HepG2 (cell line): Measurements from ENCODE around the gene POLR1H. TPM values are rescaled to one million over a fixed set of nuclear protein-coding genes. Genes with fewer than 3 reads are reported as not detected.
A peak's percentile ranks its signal among the peaks of the same experiment; 100 is the strongest.

Source experiments
- KLF6 ChIP-seq: IDR thresholded peaks from 2 replicates; pipeline ENCODE4 v1.8.0; 2016; ENCODE audit warnings: missing biosample characterization, missing genetic modification reagents
- RAD21 ChIP-seq: fragments of 450-650 bp; formaldehyde crosslinking; IDR thresholded peaks from 2 replicates; pipeline ENCODE4 v1.5.0; 2020; ENCODE audit warnings: mild to moderate bottlenecking
- TEAD3 ChIP-seq: optimal IDR thresholded peaks from 2 replicates; pipeline ENCODE3; 2016; ENCODE audit warnings: borderline replicate concordance
- THAP11 ChIP-seq: IDR thresholded peaks from 2 replicates; pipeline ENCODE4 v1.6.1; 2016; ENCODE audit warnings: missing biosample characterization, missing genetic modification reagents
- TOE1 ChIP-seq: sonication (generic); formaldehyde crosslinking; IDR thresholded peaks from 2 replicates; pipeline ENCODE4 v1.4.0; 2020; ENCODE audit warnings: mild to moderate bottlenecking, missing genetic modification reagents
- U2AF1 ChIP-seq: fragments of 200-400 bp; formaldehyde crosslinking; optimal IDR thresholded peaks from 2 replicates; pipeline ENCODE3; 2017; ENCODE audit warnings: mild to moderate bottlenecking, low read depth, low read length
- ZNF446 ChIP-seq: sonication (generic); formaldehyde crosslinking; IDR thresholded peaks from 2 replicates; pipeline ENCODE4 v1.5.0; 2020; ENCODE audit warnings: mild to moderate bottlenecking, missing genetic modification reagents
- ZNF546 ChIP-seq: sonication (generic); formaldehyde crosslinking; conservative IDR thresholded peaks from 2 replicates; pipeline ENCODE4 v1.8.1; 2023; ENCODE audit warnings: mild to moderate bottlenecking, missing genetic modification reagents
- ZNF792 ChIP-seq: IDR thresholded peaks from 2 replicates; pipeline ENCODE4 v1.6.1; 2016
- polyA plus RNA-seq, 8 experiments: library from polyadenylated mRNA; depleted of rRNA in 3 of 8; stranded (reverse) in 7 of 8; unstranded in 1 of 8; fragments of >200 nt; fragmentation: Illumina TruSeq in 4 of 8; extraction: Trizol in 4 of 8; gene quantifications; 2 replicates each; pipeline versions ENCODE4 v1.2.1 to v1.2.3, GENCODE V29; 2011 to 2016; ENCODE audit warnings: low read depth in 4 of 8, missing spikeins in 1 of 8, mixed read lengths in 1 of 8; ENCODE audit not compliant: insufficient read depth in 1 of 8
- total RNA-seq, 5 experiments: library from RNA; depleted of rRNA; stranded (reverse); fragments of >200 nt; fragmentation: Illumina TruSeq; extraction: Trizol; gene quantifications; 2 replicates each; pipeline ENCODE4 v1.2.3, GENCODE V29; 2016; ENCODE audit warnings: low read depth in 1 of 5
- TF ChIP-seq, protein P1 (sequence below): sonication (generic); formaldehyde crosslinking; IDR thresholded peaks from 2 replicates; pipeline ENCODE4 v1.4.0; 2020; ENCODE audit warnings: low read depth, missing genetic modification reagents
- TF ChIP-seq, protein P2 (sequence below): sonication (generic); formaldehyde crosslinking; IDR thresholded peaks from 2 replicates; pipeline ENCODE4 v1.8.1; 2022; ENCODE audit warnings: mild to moderate bottlenecking, missing genetic modification reagents
- TF ChIP-seq, protein P3 (sequence below): sonication (generic); formaldehyde crosslinking; IDR thresholded peaks from 2 replicates; pipeline ENCODE4 v1.5.0; 2020; ENCODE audit warnings: mild to moderate bottlenecking, missing genetic modification reagents, moderate library complexity
- TF ChIP-seq, protein P4 (sequence below): sonication (generic); IDR thresholded peaks from 2 replicates; pipeline ENCODE4 v1.6.1; 2016; ENCODE audit warnings: low read depth, borderline replicate concordance
- TF ChIP-seq, protein P5 (sequence below): IDR thresholded peaks from 2 replicates; pipeline ENCODE4 v1.6.1; 2012; ENCODE audit warnings: low read length, improper control_type of control experiment

Gene POLR1H
- total and polyA plus RNA-seq, 2 of the 13 experiments (the other 11 are each of a cell fraction or from before 2014, with no cell fraction given), result 61.4 to 79.8 TPM

DNA sequence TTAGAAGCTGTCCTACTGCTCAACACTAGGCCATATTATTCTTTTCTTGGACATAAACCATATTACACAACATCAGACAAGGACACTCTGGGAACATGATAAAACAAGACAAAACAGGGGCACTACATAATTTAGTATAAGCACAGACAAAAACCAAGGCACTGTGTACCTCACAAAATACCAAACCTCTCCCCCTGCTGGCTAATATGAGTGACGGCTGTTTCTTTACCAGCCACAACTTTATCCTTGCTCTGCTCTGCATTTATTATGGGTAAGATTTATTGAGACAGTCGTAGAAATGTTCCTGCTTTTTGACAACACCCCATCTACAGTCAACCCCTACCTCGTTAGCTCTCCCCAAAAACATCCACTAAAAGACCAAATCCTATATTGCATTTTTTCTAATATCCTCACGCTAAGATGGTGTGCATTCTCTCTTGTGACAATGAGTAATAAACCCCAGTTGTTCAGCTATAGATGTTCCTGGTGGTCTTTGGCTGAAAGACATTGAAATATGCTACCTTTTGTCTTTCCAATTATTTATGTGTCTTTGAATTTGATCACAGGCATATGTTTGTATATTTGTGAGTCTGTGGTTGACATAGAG, 23.8 kb upstream of the POLR1H start (continued):
- TF ChIP-seq, protein P1, sequence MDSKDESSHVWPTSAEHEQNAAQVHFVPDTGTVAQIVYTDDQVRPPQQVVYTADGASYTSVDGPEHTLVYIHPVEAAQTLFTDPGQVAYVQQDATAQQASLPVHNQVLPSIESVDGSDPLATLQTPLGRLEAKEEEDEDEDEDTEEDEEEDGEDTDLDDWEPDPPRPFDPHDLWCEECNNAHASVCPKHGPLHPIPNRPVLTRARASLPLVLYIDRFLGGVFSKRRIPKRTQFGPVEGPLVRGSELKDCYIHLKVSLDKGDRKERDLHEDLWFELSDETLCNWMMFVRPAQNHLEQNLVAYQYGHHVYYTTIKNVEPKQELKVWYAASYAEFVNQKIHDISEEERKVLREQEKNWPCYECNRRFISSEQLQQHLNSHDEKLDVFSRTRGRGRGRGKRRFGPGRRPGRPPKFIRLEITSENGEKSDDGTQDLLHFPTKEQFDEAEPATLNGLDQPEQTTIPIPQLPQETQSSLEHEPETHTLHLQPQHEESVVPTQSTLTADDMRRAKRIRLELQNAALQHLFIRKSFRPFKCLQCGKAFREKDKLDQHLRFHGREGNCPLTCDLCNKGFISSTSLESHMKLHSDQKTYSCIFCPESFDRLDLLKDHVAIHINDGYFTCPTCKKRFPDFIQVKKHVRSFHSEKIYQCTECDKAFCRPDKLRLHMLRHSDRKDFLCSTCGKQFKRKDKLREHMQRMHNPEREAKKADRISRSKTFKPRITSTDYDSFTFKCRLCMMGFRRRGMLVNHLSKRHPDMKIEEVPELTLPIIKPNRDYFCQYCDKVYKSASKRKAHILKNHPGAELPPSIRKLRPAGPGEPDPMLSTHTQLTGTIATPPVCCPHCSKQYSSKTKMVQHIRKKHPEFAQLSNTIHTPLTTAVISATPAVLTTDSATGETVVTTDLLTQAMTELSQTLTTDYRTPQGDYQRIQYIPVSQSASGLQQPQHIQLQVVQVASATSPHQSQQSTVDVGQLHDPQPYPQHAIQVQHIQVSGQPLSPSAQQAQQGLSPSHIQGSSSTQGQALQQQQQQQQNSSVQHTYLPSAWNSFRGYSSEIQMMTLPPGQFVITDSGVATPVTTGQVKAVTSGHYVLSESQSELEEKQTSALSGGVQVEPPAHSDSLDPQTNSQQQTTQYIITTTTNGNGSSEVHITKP, result no peak
- TF ChIP-seq ZNF446 (CRISPR knock-in tag) (no peak), ZNF546 (CRISPR knock-in tag) (no peak), U2AF1 (no peak), TOE1 (CRISPR knock-in tag) (no peak), THAP11 (no peak), KLF6 (no peak), ZNF792 (CRISPR knock-in tag) (no peak), TEAD3 (CRISPR knock-in tag) (peak; percentile 49), RAD21 (CRISPR knock-in tag) (0 out of 2 replicates have a peak, but pooled peaks have one; percentile 14)
- TF ChIP-seq, protein P2, sequence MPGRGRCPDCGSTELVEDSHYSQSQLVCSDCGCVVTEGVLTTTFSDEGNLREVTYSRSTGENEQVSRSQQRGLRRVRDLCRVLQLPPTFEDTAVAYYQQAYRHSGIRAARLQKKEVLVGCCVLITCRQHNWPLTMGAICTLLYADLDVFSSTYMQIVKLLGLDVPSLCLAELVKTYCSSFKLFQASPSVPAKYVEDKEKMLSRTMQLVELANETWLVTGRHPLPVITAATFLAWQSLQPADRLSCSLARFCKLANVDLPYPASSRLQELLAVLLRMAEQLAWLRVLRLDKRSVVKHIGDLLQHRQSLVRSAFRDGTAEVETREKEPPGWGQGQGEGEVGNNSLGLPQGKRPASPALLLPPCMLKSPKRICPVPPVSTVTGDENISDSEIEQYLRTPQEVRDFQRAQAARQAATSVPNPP (CRISPR knock-in tag), result no peak
- TF ChIP-seq, protein P3, sequence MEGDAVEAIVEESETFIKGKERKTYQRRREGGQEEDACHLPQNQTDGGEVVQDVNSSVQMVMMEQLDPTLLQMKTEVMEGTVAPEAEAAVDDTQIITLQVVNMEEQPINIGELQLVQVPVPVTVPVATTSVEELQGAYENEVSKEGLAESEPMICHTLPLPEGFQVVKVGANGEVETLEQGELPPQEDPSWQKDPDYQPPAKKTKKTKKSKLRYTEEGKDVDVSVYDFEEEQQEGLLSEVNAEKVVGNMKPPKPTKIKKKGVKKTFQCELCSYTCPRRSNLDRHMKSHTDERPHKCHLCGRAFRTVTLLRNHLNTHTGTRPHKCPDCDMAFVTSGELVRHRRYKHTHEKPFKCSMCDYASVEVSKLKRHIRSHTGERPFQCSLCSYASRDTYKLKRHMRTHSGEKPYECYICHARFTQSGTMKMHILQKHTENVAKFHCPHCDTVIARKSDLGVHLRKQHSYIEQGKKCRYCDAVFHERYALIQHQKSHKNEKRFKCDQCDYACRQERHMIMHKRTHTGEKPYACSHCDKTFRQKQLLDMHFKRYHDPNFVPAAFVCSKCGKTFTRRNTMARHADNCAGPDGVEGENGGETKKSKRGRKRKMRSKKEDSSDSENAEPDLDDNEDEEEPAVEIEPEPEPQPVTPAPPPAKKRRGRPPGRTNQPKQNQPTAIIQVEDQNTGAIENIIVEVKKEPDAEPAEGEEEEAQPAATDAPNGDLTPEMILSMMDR (CRISPR knock-in tag), result peak; percentile 69
- TF ChIP-seq, protein P4, sequence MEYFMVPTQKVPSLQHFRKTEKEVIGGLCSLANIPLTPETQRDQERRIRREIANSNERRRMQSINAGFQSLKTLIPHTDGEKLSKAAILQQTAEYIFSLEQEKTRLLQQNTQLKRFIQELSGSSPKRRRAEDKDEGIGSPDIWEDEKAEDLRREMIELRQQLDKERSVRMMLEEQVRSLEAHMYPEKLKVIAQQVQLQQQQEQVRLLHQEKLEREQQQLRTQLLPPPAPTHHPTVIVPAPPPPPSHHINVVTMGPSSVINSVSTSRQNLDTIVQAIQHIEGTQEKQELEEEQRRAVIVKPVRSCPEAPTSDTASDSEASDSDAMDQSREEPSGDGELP, result no peak
- TF ChIP-seq, protein P5, sequence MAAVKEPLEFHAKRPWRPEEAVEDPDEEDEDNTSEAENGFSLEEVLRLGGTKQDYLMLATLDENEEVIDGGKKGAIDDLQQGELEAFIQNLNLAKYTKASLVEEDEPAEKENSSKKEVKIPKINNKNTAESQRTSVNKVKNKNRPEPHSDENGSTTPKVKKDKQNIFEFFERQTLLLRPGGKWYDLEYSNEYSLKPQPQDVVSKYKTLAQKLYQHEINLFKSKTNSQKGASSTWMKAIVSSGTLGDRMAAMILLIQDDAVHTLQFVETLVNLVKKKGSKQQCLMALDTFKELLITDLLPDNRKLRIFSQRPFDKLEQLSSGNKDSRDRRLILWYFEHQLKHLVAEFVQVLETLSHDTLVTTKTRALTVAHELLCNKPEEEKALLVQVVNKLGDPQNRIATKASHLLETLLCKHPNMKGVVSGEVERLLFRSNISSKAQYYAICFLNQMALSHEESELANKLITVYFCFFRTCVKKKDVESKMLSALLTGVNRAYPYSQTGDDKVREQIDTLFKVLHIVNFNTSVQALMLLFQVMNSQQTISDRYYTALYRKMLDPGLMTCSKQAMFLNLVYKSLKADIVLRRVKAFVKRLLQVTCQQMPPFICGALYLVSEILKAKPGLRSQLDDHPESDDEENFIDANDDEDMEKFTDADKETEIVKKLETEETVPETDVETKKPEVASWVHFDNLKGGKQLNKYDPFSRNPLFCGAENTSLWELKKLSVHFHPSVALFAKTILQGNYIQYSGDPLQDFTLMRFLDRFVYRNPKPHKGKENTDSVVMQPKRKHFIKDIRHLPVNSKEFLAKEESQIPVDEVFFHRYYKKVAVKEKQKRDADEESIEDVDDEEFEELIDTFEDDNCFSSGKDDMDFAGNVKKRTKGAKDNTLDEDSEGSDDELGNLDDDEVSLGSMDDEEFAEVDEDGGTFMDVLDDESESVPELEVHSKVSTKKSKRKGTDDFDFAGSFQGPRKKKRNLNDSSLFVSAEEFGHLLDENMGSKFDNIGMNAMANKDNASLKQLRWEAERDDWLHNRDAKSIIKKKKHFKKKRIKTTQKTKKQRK, result no peak
